ENCODE results near the gene TTPAL.

DNA sequence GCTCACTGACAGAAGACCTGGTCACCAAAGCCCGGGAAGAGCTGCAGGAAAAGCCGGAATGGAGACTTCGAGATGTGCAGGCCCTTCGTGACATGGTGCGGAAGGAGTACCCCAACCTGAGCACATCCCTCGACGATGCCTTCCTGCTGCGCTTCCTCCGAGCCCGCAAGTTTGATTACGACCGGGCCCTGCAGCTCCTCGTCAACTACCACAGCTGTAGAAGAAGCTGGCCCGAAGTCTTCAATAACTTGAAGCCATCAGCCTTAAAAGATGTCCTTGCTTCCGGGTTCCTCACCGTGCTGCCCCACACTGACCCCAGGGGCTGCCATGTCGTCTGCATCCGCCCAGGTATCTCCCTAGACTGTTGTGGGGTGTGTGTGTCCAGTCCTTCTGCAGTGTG is 4.4 kb downstream of the TTPAL start:
- TF ChIP-seq CTCF (IDR thresholded peaks at IDR 0.05) = no peak
- no peak for TF ChIP-seq POLR2AphosphoS5 (IDR thresholded peaks at IDR 0.05; ENCODE audit: insufficient read depth in 1 of 2, low read depth in 1 of 2)
- no peak for TF ChIP-seq POLR2A (IDR thresholded peaks at IDR 0.05)
